Measurements from ENCODE around the gene CALN1.
"Not testable (repeated sequence)": the region's sequence is repeated elsewhere in the genome, so short reads cannot be mapped to it uniquely, and the experiment has no call there.

CALN1 gene

DNA sequence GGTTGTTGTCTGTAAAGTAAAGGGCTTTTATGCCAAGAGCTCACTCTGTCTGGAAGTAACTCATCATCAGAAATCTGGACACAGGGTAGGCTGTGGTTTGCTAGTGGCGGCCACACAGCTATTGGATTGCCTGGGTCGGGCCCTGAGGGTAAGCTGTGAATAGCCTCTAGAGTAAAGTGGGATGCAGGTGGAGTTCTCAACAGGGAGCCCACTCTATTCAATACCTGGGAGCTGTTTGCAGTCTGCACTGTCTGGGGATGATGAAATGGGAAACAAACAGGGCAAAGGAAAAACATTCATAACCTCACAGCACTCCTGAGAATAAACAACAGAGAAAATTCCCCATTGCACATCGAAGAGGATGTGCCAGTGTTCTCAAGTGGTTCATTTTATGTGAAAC lies 582.6 kb downstream of the CALN1 start:
- in situ Hi-C loops (cut with HindIII; ENCODE audit: low pct_ligation_motif_present, low pct_unique_long_range_greater_than_20kb, low sequenced_read_pairs) = no loop called here
- no peak for DNase-seq

DNA sequence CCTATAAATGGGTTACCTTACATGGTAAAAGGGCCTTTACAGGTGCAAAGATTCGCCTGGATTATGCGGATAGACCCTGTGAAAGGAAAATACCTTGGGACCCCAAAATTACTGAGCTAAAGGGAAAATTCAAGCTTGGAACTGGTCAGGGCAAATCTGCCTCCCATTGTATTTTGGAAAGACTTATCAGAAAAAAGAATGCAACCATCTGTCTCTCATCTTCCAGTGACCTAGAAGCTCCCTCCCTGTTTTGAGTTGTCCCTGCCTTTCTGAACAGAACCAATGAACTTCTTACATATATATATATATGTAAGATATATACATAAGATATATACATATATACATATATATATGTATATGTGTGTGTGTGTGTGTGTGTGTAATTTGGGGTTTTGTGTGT lies 583.8 kb downstream of the CALN1 start:
- no peak for DNase-seq
- in situ Hi-C loops (cut with HindIII; ENCODE audit: low pct_ligation_motif_present, low pct_unique_long_range_greater_than_20kb, low sequenced_read_pairs) = no loop called here

DNA sequence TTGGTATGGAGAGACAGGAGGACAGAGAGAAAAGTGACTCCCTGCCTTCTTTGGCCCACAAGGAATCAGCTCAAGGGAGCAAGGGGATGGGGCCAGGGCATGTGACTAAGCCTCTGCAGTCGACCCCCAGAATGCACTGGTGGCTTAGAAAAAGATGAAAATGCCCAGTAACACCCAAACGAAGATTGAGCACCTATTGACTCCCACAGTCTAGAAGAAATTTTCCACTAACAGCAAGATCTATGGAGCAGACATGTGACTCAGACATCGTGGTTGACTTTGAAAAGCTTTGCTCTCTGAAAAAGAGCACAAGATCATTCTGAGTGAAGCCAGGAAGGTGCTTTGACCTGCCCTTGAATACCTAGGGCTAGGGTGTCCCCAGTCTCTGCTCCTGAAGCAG lies 586.0 kb downstream of the CALN1 start:
- in situ Hi-C loops (cut with HindIII; ENCODE audit: low pct_ligation_motif_present, low pct_unique_long_range_greater_than_20kb, low sequenced_read_pairs) = no loop called here
- no peak for DNase-seq

DNA sequence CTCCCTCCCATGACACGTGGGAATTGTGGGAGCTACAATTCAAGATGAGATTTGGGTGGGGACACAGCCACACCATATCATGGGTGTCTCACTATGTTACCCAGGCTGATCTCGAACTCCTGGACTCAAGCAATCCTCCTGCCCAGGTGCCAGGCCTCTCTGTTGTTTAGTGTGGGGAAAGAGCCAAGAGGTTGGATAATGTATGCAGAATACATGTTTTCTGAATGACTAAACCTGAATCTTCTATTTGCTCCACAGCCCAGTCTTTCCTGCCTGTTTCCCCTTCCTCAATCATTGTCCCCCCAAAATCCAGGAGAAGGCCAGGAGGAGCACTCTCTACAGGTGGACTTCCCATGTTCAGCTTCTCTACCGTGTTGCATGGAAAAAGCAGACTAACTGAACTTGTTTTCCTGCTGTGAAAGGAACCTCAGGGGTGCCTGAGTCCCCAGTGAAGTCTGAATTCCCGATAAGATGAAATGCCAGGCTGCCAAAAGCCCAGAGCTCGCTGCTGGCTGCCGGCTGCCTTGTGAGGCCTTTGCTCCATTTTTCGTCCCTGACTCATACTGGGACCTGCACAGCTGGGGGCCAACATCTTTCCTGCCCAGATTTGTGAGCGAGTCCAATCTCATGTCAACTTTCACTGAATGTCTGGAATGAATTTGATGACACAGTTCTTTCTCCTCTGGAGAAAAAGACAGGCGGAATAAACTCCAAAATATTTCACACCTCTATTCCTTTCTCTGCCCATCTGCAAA lies 588.0 kb downstream of the CALN1 start:
- no peak for DNase-seq
- in situ Hi-C loops (cut with HindIII; ENCODE audit: low pct_ligation_motif_present, low pct_unique_long_range_greater_than_20kb, low sequenced_read_pairs) = no loop called here

DNA sequence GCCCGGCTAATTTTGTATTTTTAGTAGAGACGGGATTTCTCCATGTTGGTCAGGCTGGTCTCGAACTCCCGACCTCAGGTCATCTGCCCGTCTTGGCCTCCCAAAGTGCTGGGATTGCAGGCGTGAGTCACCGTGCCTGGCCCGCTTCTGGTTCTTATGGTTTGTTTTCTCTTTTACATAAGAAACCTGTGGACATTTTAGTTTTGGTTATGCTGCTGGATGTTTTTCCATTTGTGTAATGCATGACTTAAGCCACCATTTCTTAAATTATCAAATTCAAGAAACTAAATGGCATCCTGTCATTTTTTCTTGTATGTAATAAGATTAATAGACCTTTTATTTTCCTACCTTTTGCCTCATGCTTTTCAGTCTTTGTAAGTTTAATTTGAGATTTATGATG lies 589.7 kb downstream of the CALN1 start:
- DNase-seq; in situ Hi-C loops (cut with HindIII; ENCODE audit: low pct_ligation_motif_present, low pct_unique_long_range_greater_than_20kb, low sequenced_read_pairs): not testable (repeated sequence)

DNA sequence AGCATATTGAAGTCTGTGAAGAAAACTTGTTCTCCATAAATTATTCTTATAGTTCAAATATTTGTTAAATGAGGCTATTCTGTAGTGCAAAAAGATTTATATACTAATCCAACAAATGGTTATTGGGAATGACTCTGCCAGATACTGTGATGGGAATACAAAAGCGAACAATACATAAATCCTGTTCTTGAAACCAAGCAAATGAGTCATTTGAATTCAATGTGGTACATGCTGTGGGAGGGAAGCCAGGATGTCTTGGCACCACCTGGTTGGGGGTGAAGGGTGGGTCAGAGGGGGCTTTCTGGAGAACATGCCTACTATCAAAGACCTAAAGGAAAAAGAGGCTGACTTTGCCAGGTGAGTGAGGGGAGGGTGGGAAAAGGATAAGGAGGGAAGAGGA lies 594.2 kb downstream of the CALN1 start:
- in situ Hi-C loops (cut with HindIII; ENCODE audit: low pct_ligation_motif_present, low pct_unique_long_range_greater_than_20kb, low sequenced_read_pairs) = no loop called here
- no peak for DNase-seq

DNA sequence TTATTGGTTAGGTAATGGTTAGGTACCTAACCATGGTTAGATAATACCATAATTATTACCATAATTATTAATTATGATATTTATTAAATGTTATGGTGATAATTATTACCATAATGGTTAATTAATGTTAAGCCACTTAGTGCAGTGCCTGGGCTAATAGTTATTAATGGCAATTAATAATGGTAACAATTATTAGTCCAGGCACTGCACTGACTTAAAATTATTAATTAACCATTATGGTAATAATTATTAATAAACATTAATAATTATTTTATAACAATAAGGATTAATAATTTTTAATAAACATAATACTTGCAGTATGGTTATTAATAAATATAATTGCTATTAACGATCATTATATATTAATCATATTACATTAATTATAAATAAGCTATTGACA lies 604.0 kb downstream of the CALN1 start:
- no peak for DNase-seq
- in situ Hi-C loops (cut with HindIII; ENCODE audit: low pct_ligation_motif_present, low pct_unique_long_range_greater_than_20kb, low sequenced_read_pairs) = no loop called here

DNA sequence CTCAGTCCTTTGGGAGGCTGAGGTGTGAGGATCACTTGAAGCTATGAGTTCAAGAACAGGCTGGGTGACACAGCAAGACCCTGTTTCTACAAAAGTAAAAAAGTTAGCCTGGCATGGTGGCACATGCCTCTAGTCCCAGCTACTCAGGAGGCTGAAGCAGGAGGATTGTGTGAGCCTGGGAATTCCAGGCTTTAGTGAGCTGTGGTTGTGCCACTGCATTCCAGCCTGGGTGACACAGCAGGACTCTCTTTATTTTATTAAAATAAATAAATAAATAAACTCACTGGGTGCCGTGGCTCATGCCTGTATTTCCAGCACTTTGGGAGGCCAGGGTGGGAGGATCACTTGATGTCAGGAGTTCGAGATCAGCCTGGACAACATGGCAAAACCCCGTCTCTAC lies 607.9 kb downstream of the CALN1 start:
- in situ Hi-C loops (cut with HindIII; ENCODE audit: low pct_ligation_motif_present, low pct_unique_long_range_greater_than_20kb, low sequenced_read_pairs) = no loop called here
- DNase-seq = no peak

DNA sequence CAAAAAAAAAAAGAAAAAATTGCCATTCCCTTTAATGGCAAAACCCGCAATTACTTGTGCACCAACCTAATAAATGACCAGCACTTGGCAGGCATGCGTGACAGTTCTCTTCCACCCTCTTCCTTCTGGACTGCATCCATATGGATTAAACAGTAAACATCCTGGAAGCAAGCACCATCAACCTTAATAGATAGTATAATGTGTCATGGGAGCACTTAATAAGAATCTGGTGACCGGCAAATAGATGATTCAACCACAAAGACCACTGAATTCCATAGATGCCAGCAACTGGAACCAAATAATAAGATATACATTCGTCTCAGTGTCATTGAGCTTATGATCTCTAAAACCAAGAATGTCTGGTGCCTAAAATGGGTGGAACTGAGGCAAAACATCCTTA lies 610.2 kb downstream of the CALN1 start:
- in situ Hi-C loops (cut with HindIII; ENCODE audit: low pct_ligation_motif_present, low pct_unique_long_range_greater_than_20kb, low sequenced_read_pairs) = no loop called here
- DNase-seq = no peak

DNA sequence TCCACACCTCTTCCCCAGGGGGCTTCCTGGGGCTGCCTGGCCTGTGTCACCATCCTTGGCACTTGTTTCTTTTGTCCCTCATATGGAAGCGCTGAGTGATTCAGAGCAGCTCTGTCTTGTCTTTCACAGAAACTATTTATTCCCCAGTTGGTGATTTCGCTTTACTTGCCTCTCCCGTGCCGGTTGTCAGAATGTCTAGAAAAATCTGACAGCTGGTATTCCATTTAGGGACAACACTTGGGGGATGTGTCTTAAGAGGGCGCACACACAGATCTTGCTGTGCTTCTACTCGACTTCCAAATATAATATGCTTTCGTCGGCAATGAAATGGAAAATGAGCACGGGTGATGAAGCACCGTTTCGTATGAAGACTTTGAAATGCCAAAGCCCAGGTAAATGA lies 611.8 kb downstream of the CALN1 start:
- in situ Hi-C loops (cut with HindIII; ENCODE audit: low pct_ligation_motif_present, low pct_unique_long_range_greater_than_20kb, low sequenced_read_pairs) = no loop called here
- no peak for DNase-seq

DNA sequence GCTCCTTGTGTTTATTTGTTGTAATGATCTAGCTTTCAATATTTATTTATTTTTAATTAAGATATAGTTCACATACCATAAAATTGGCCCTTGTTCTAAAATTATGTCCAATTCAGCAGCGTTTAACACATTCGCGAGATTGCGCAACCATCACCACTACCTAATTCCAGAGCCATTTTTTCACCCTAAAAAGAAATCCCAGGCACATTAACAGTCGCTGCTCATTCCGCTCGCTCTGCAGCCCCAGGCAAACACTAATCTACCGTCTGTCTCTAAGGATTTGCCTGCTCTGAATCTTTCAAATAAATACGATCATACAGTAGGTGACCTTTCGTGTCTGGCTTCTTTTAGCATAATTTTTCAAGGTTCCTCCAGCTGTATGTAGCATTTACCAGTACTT lies 616.7 kb downstream of the CALN1 start:
- no peak for DNase-seq
- in situ Hi-C loops (cut with HindIII; ENCODE audit: low pct_ligation_motif_present, low pct_unique_long_range_greater_than_20kb, low sequenced_read_pairs) = no loop called here

DNA sequence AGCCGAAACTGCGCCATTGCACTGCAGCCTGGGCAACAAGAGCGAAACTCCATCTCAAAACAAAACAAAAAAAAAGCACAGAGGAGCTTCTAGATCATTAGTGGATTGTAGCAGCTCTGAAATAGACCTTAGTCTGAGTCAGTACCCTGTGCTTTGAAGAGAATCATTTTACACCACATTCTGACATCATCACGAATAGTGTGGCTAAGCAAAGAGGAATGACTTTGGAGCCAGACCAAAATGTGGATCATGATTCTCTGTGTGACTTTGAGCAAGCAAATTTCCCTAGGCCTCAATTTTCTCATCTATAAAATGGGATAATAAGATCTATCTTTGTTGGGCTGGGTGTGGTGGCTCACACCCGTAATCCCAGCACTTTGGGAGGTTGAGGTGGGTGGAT lies 618.9 kb downstream of the CALN1 start:
- DNase-seq = no peak
- in situ Hi-C loops (cut with HindIII; ENCODE audit: low pct_ligation_motif_present, low pct_unique_long_range_greater_than_20kb, low sequenced_read_pairs) = no loop called here

DNA sequence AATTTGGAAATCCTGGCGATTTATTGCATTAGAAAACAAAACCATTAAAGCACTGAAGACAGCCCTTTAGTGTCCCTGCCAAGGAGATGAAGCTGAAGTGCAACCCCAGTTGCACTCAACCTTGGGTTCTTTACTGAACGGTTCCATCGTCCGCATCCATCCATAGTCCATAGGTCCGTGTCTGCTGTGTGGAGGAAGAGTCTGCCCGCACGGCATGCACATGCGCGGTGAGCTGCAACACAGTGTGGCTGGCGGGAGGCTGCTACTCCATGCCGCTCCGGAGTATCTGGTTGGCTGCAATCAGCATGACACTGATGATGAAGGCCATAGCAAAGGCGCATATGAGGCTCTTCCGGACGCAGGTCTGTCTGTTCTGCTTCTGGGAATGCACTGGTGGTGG lies 624.6 kb downstream of the CALN1 start:
- in situ Hi-C loops (cut with HindIII; ENCODE audit: low pct_ligation_motif_present, low pct_unique_long_range_greater_than_20kb, low sequenced_read_pairs) = no loop called here
- peak; percentile 18 for DNase-seq

DNA sequence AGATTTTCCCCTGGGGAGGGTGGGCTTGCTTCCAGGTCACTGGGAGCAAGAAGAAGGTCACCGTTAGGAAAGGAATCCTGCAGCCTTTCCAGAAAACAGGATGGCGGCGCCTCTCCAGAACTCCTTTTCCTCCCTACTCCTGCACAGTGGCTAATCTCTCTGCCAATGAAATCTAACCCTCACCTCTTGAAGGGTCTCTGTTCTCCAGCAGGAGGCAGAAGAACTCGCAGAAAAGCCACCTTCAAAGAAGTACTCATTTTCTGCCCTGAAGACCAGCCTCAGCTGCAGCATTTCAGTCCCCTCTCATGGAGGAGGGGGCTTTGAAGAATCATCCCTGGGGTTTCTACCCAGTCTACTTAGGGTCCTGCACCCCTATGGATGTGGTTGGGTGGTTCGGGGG lies 626.9 kb downstream of the CALN1 start:
- in situ Hi-C loops (cut with HindIII; ENCODE audit: low pct_ligation_motif_present, low pct_unique_long_range_greater_than_20kb, low sequenced_read_pairs) = no loop called here
- DNase-seq = no peak

DNA sequence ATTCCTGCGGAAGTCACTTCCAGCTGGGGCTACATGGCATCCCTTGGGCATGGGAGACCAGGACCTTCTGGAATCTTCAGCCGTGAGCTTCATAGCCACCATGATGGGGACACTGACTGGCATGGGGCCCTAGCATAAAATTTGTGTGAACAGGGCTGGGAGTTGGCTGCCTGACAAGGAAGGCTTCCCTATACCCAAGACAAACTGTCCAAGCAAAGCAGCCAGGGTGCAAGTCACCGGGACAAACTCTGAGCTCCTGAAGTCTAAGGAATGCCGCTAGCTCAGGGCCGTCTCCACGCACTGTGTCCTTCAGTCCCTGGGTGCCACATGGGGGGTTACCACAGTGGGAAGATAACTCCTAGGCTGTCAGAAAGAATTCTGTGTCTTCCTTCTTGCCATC lies 627.4 kb downstream of the CALN1 start:
- in situ Hi-C loops (cut with HindIII; ENCODE audit: low pct_ligation_motif_present, low pct_unique_long_range_greater_than_20kb, low sequenced_read_pairs) = no loop called here
- DNase-seq = no peak

DNA sequence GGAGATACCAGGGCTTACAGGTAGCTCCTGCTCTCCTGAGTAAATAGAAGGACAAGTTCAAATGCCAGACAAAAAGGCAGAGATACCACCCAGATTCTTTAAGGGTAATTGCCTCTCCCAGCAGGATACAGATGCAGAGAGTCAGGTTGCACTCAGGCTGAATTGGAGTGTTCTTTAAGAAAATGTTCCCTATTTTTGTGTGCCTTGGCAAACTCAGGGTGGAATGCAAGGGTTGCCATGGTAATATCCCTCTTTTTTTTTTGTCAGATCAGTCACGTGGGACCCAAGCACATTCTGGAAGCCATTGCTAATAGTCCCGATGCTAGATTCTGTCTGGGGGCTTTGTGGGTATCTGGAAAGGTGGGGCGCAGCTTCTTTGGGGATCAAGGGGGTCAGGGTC lies 628.0 kb downstream of the CALN1 start:
- in situ Hi-C loops (cut with HindIII; ENCODE audit: low pct_ligation_motif_present, low pct_unique_long_range_greater_than_20kb, low sequenced_read_pairs) = no loop called here
- no peak for DNase-seq

DNA sequence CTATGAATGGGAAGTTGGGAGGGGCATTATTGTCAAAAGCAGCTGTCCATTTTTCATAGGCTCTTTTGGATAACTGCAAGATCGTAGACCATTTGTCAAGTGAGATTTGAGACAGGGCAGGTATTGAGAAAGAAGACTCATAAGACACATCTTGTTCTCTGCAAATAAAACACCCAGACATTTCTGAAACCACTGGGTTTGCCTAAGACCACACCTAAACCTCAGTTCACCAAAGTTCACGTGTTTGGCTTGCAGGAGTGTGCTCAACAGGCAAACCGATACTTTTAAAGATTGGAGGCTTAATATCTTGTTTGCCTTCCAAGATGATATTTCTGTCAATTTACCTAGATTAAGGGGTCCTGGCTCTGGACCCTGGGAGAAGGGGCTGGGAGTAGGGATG lies 628.4 kb downstream of the CALN1 start:
- DNase-seq = no peak
- in situ Hi-C loops (cut with HindIII; ENCODE audit: low pct_ligation_motif_present, low pct_unique_long_range_greater_than_20kb, low sequenced_read_pairs) = no loop called here

DNA sequence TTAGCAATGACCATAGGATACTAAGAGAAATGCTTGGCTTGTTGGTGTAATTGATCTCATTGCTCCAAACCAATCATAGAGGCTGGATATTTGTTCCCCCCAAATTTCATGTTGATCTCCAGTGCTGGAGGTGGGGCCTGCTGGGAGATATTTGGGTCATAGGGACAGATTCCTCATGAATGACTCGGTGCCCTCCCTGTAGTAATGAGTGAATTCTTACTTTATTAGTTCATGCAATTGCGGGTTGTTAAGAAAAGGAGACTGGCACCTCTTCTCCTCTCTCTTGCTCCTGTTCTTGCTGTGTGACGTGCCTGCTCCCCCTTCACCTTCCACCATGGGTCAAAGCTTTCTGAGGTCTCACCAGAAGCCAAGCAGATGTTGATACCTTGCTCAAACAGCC lies 630.1 kb downstream of the CALN1 start:
- DNase-seq = no peak
- in situ Hi-C loops (cut with HindIII; ENCODE audit: low pct_ligation_motif_present, low pct_unique_long_range_greater_than_20kb, low sequenced_read_pairs) = no loop called here

DNA sequence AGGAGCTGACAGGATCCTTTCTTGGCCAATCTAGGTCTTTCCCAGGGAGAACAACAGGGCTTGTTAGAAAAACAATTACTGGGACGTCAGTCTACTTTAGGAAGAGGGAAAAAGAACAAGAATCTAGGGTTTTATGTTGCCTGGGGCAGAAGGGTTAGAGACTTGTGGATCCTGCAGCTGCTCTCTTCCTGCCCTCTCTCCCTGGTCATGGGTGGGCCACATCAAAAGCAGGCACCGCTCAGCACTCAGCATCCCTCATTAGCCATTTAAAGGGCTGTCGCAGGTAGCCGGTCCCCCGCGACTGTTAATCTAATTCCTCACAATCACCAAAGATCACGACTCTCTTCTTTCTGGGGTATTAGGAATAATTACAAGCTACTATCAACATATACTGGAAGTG lies 631.9 kb downstream of the CALN1 start:
- in situ Hi-C loops (cut with HindIII; ENCODE audit: low pct_ligation_motif_present, low pct_unique_long_range_greater_than_20kb, low sequenced_read_pairs) = no loop called here
- no peak for DNase-seq

DNA sequence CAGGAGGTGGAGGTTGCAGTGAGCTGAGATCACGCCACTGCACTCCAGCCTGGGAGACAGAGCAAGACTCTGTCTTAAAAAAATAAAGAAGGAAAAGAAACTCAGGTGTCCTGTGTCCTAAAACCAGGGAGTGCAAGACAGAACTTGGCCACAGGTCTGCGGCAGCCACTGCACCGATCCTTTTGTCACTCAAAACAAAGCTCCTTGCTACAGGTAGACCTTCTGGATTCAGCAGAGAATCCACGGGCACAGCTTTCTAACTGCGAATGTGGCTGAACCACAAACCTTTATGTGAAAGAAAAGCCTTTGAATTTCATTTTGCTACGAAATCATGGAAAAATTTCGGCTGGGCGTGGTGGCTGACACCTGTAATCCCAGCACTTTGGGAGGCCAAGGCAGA lies 634.9 kb downstream of the CALN1 start:
- in situ Hi-C loops (cut with HindIII; ENCODE audit: low pct_ligation_motif_present, low pct_unique_long_range_greater_than_20kb, low sequenced_read_pairs) = no loop called here
- DNase-seq = no peak

DNA sequence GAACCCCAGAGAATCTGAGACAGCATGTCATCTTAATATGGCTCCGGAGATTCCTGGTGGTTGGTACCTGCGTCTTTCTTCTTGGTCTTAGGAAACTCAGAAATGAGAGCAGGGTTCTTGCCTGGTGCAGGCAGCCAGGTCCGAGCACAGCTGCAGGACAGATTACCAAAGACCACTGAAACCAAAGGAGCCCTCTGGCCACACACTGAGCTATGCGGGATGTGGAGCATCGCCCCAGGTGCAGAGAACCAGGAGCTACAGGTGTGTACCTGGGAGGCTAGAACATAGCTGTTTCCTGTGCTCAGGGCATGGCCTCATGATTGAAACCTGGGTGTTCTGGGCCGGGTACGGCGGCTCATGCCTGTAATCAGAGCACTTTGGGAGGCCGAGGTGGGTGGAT lies 635.4 kb downstream of the CALN1 start:
- in situ Hi-C loops (cut with HindIII; ENCODE audit: low pct_ligation_motif_present, low pct_unique_long_range_greater_than_20kb, low sequenced_read_pairs) = no loop called here
- DNase-seq = no peak

All from ACHN (cell line).